ENCODE data around the gene GAB4. TPM values are rescaled to one million over a fixed set of nuclear protein-coding genes. Genes with fewer than 3 reads are reported as not detected.
"Not testable (repeated sequence)": the region's sequence is repeated elsewhere in the genome, so short reads cannot be mapped to it uniquely, and the experiment has no call there.

GAB4 gene
- total and polyA plus RNA-seq, 2 of the 13 experiments (the other 11 are each of a cell fraction or from before 2014, with no cell fraction given): not detected

DNA sequence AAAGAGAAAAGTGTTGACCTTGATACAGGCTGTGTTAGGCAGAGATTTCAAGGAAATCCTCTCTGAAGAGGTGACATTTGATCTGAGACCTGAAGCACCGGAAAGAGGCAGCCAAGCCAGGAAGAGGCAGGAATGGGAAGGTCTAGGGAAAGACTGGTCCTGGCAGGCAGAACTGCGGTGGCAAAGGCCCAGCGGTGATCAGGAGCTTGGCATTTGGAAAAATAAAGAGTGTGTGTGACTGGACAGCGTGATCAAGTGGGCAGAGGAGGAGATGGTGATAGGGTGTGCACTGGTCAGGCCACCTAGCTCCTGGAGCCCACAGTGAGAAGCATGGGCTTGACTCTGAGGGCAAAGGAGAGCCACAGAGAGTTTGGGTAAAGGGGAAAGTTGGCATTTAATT lies 27.2 kb upstream of the GAB4 start (continued):
- TF ChIP-seq AKNA (CRISPR knock-in tag; IDR thresholded peaks at IDR 0.05; ENCODE audit: borderline replicate concordance): no peak
- TF ChIP-seq NR2F2 (IDR thresholded peaks at IDR 0.05; ENCODE audit: borderline replicate concordance, low read depth): no peak
- no peak for TF ChIP-seq RBAK (CRISPR knock-in tag; IDR thresholded peaks at IDR 0.05)
- no peak for TF ChIP-seq ZNF326 (CRISPR knock-in tag; IDR thresholded peaks at IDR 0.05; ENCODE audit: borderline replicate concordance)

GRCh38 chr22:17034532-17034931 lies 26.5 kb upstream of the GAB4 start:
- H3K9ac ChIP-seq (ENCODE audit: insufficient read depth, low read depth, low read length); H3K79me2 ChIP-seq (ENCODE audit: insufficient read depth, low read length); in situ Hi-C loops (cut with HindIII; ENCODE audit: extremely low pct_ligation_motif_present, low pct_unique_long_range_greater_than_20kb); H4K20me1 ChIP-seq (ENCODE audit: insufficient read depth, low read length); ATAC-seq; H3K27ac ChIP-seq (ENCODE audit: extremely low read length, insufficient read depth, low read length); H3K4me2 ChIP-seq (ENCODE audit: low read depth, low read length); H3K4me3 ChIP-seq (replicated peaks in 1 of 3; ENCODE audit: insufficient read depth in 1 of 3, low read depth in 2 of 3, low read length in 3 of 3); H3K4me1 ChIP-seq (ENCODE audit: insufficient read depth, low read length); H3K9me3 ChIP-seq (ENCODE audit: low read length); BruUV-seq (replicated peaks); DNase-seq (ENCODE audit: low spot score); intact Hi-C loops (cut with micrococcal nuclease; ENCODE audit: unreplicated experiment); H3K36me3 ChIP-seq (replicated peaks in 1 of 2; ENCODE audit: control insufficient read depth in 1 of 2, insufficient read depth in 2 of 2, low read length in 2 of 2); FAIRE-seq; H3K27me3 ChIP-seq (ENCODE audit: control insufficient read depth in 1 of 2, insufficient read depth in 2 of 2, low read length in 2 of 2); POLR2A ChIA-PET; CTCF ChIA-PET (ENCODE audit: low intra/inter-chr PET ratio, low total read pairs); H2AFZ ChIP-seq (ENCODE audit: low read length): not testable (repeated sequence)
- 65% methylated on average over 2 of the region's 2 CpGs for WGBS (ENCODE audit: low lambda C conversion rate)

GRCh38 chr22:17032277-17032676 lies 24.3 kb upstream of the GAB4 start:
- ATAC-seq; BruUV-seq (replicated peaks); in situ Hi-C loops (cut with HindIII; ENCODE audit: extremely low pct_ligation_motif_present, low pct_unique_long_range_greater_than_20kb); H3K4me2 ChIP-seq (ENCODE audit: low read depth, low read length); DNase-seq (ENCODE audit: low spot score); H3K9me3 ChIP-seq (ENCODE audit: low read length); POLR2A ChIA-PET; H3K36me3 ChIP-seq (replicated peaks in 1 of 2; ENCODE audit: control insufficient read depth in 1 of 2, insufficient read depth in 2 of 2, low read length in 2 of 2); CTCF ChIA-PET (ENCODE audit: low intra/inter-chr PET ratio, low total read pairs); H3K4me1 ChIP-seq (ENCODE audit: insufficient read depth, low read length); H3K27me3 ChIP-seq (ENCODE audit: control insufficient read depth in 1 of 2, insufficient read depth in 2 of 2, low read length in 2 of 2); H3K4me3 ChIP-seq (replicated peaks in 1 of 3; ENCODE audit: insufficient read depth in 1 of 3, low read depth in 2 of 3, low read length in 3 of 3); H3K9ac ChIP-seq (ENCODE audit: insufficient read depth, low read depth, low read length); intact Hi-C loops (cut with micrococcal nuclease; ENCODE audit: unreplicated experiment); H3K79me2 ChIP-seq (ENCODE audit: insufficient read depth, low read length); H2AFZ ChIP-seq (ENCODE audit: low read length); H3K27ac ChIP-seq (ENCODE audit: extremely low read length, insufficient read depth, low read length); H4K20me1 ChIP-seq (ENCODE audit: insufficient read depth, low read length); FAIRE-seq: not testable (repeated sequence)
- 60% methylated on average over 1 of the region's 2 CpGs for WGBS (ENCODE audit: low lambda C conversion rate)

DNA sequence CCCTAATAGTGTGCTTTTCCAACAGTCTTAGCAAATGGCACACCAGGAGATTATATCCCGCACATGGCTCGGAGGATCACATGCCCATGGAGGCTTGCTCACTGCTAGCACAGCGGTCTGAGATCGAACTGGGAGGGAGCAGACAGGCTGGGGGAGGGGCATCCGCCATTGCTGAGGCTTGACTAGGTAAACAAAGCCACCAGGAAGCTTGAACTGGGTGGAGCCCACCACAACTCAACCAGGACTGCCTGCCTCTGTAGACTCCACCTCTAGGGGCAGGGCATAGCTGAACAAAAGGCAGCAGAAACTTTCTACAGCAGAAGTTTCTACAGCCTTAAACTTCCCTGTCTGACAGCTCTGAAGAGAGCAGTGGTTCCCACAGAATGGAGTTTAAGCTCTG lies 16.4 kb upstream of the GAB4 start:
- H3K79me2 ChIP-seq (ENCODE audit: insufficient read depth, low read length); in situ Hi-C loops (cut with HindIII; ENCODE audit: extremely low pct_ligation_motif_present, low pct_unique_long_range_greater_than_20kb); H3K27ac ChIP-seq (ENCODE audit: extremely low read length, insufficient read depth, low read length); ATAC-seq; H3K4me2 ChIP-seq (ENCODE audit: low read depth, low read length); H2AFZ ChIP-seq (ENCODE audit: low read length); H3K9ac ChIP-seq (ENCODE audit: insufficient read depth, low read depth, low read length); H3K27me3 ChIP-seq (ENCODE audit: control insufficient read depth in 1 of 2, insufficient read depth in 2 of 2, low read length in 2 of 2); H3K4me3 ChIP-seq (replicated peaks in 1 of 3; ENCODE audit: insufficient read depth in 1 of 3, low read depth in 2 of 3, low read length in 3 of 3); H3K9me3 ChIP-seq (ENCODE audit: low read length); H3K36me3 ChIP-seq (replicated peaks in 1 of 2; ENCODE audit: control insufficient read depth in 1 of 2, insufficient read depth in 2 of 2, low read length in 2 of 2); DNase-seq (ENCODE audit: low spot score); POLR2A ChIA-PET; intact Hi-C loops (cut with micrococcal nuclease; ENCODE audit: unreplicated experiment); H4K20me1 ChIP-seq (ENCODE audit: insufficient read depth, low read length); FAIRE-seq; H3K4me1 ChIP-seq (ENCODE audit: insufficient read depth, low read length); BruUV-seq (replicated peaks); CTCF ChIA-PET (ENCODE audit: low intra/inter-chr PET ratio, low total read pairs): not testable (repeated sequence)
- WGBS (ENCODE audit: low lambda C conversion rate): 0% methylated on average over 1 of the region's 5 CpGs

Measured in HepG2 (cell line).